ENCODE data around the gene SRC.

The SRC gene

GRCh38 chr20:37315021-37315451 is 30.9 kb upstream of the SRC start:
- no peak for TF ChIP-seq ZNF565 (CRISPR knock-in tag; conservative IDR thresholded peaks at IDR 0.05; ENCODE audit: low read depth)
- no peak for TF ChIP-seq ZFP3 (CRISPR knock-in tag; IDR thresholded peaks at IDR 0.05)
- no peak for TF ChIP-seq ZNF8 (CRISPR knock-in tag; IDR thresholded peaks at IDR 0.05)
- no peak for TF ChIP-seq GLIS3 (CRISPR knock-in tag; IDR thresholded peaks at IDR 0.05)
- no peak for TF ChIP-seq PPARA (CRISPR knock-in tag; IDR thresholded peaks at IDR 0.05; ENCODE audit: borderline replicate concordance)
- TF ChIP-seq CSDC2 (CRISPR knock-in tag; IDR thresholded peaks at IDR 0.05) = no peak
- TF ChIP-seq ISL1 (CRISPR knock-in tag; IDR thresholded peaks at IDR 0.05) = no peak
- peak; percentile 57 for TF ChIP-seq TCF4 (CRISPR knock-in tag; IDR thresholded peaks at IDR 0.05; ENCODE audit: borderline replicate concordance)
- no peak for TF ChIP-seq TSHZ2 (CRISPR knock-in tag; IDR thresholded peaks at IDR 0.05)
- ATAC-seq = peak; percentile 34; the same call in 1 of the 3 replicates

- no peak for TF ChIP-seq ZNF8 (CRISPR knock-in tag; IDR thresholded peaks at IDR 0.05)
- no peak for TF ChIP-seq BACH2 (CRISPR knock-in tag; IDR thresholded peaks at IDR 0.05; ENCODE audit: borderline replicate concordance)
- no peak for TF ChIP-seq OSR1 (CRISPR knock-in tag; IDR thresholded peaks at IDR 0.05)
- no peak for TF ChIP-seq ISL1 (CRISPR knock-in tag; IDR thresholded peaks at IDR 0.05)
- no peak for TF ChIP-seq PPARA (CRISPR knock-in tag; IDR thresholded peaks at IDR 0.05; ENCODE audit: borderline replicate concordance)
- no peak for TF ChIP-seq TSHZ2 (CRISPR knock-in tag; IDR thresholded peaks at IDR 0.05)
- TF ChIP-seq, protein P1, sequence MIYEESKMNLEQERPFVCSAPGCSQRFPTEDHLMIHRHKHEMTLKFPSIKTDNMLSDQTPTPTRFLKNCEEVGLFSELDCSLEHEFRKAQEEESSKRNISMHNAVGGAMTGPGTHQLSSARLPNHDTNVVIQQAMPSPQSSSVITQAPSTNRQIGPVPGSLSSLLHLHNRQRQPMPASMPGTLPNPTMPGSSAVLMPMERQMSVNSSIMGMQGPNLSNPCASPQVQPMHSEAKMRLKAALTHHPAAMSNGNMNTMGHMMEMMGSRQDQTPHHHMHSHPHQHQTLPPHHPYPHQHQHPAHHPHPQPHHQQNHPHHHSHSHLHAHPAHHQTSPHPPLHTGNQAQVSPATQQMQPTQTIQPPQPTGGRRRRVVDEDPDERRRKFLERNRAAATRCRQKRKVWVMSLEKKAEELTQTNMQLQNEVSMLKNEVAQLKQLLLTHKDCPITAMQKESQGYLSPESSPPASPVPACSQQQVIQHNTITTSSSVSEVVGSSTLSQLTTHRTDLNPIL (CRISPR knock-in tag; IDR thresholded peaks at IDR 0.05; ENCODE audit: low read depth) = no peak
- TF ChIP-seq GLIS3 (CRISPR knock-in tag; IDR thresholded peaks at IDR 0.05) = no peak
- TF ChIP-seq ZC3H10 (CRISPR knock-in tag; IDR thresholded peaks at IDR 0.05) = no peak
- TF ChIP-seq TCF4 (CRISPR knock-in tag; IDR thresholded peaks at IDR 0.05; ENCODE audit: borderline replicate concordance) = no peak
- no peak for TF ChIP-seq CSRNP3 (CRISPR knock-in tag; IDR thresholded peaks at IDR 0.05)
- TF ChIP-seq ARNTL (CRISPR knock-in tag; IDR thresholded peaks at IDR 0.05; ENCODE audit: borderline replicate concordance, low read depth) = no peak
- TF ChIP-seq, protein P2, sequence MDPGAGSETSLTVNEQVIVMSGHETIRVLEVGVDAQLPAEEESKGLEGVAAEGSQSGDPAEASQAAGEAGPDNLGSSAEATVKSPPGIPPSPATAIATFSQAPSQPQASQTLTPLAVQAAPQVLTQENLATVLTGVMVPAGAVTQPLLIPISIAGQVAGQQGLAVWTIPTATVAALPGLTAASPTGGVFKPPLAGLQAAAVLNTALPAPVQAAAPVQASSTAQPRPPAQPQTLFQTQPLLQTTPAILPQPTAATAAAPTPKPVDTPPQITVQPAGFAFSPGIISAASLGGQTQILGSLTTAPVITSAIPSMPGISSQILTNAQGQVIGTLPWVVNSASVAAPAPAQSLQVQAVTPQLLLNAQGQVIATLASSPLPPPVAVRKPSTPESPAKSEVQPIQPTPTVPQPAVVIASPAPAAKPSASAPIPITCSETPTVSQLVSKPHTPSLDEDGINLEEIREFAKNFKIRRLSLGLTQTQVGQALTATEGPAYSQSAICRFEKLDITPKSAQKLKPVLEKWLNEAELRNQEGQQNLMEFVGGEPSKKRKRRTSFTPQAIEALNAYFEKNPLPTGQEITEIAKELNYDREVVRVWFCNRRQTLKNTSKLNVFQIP (CRISPR knock-in tag; IDR thresholded peaks at IDR 0.05; ENCODE audit: borderline replicate concordance, low read depth) = no peak
- no peak for TF ChIP-seq CSDC2 (CRISPR knock-in tag; IDR thresholded peaks at IDR 0.05)
- no peak for ATAC-seq
These were observed 30.4 kb upstream of the SRC start for GRCh38 chr20:37315452-37316110.

GRCh38 chr20:37316116-37316774 is 29.7 kb upstream of the SRC start:
- no peak for ATAC-seq
- no peak for TF ChIP-seq ZNF70 (CRISPR knock-in tag; IDR thresholded peaks at IDR 0.05)
- no peak for TF ChIP-seq ZC3H10 (CRISPR knock-in tag; IDR thresholded peaks at IDR 0.05)
- TF ChIP-seq RARB (CRISPR knock-in tag; IDR thresholded peaks at IDR 0.05) = no peak
- no peak for TF ChIP-seq TSHZ2 (CRISPR knock-in tag; IDR thresholded peaks at IDR 0.05)
- no peak for TF ChIP-seq ZFP30 (CRISPR knock-in tag; IDR thresholded peaks at IDR 0.05)
- no peak for TF ChIP-seq ESRRG (CRISPR knock-in tag; IDR thresholded peaks at IDR 0.05)
- no peak for TF ChIP-seq ISL1 (CRISPR knock-in tag; IDR thresholded peaks at IDR 0.05)
- TF ChIP-seq, protein P1 (CRISPR knock-in tag; IDR thresholded peaks at IDR 0.05; ENCODE audit: low read depth) = no peak
